GM21381 (cell line): Measurements from ENCODE around the gene ADAM8.
"Not testable (repeated sequence)": the region's sequence is repeated elsewhere in the genome, so short reads cannot be mapped to it uniquely, and the experiment has no call there.

Source experiments
- ATAC-seq: cut with Tn5 transposase; IDR thresholded peaks from one replicate; pipeline ENCODE4 v1.9.1; 2021; ENCODE audit warnings: mild to moderate bottlenecking, moderate library complexity; ENCODE audit not compliant: unreplicated experiment

The ADAM8 gene

GRCh38 chr10:133234796-133235195 lies 41.9 kb downstream of the ADAM8 start:
- ATAC-seq = not testable (repeated sequence)

GRCh38 chr10:133231946-133232574 lies 44.6 kb downstream of the ADAM8 start:
- no peak for ATAC-seq

- ATAC-seq = no peak
Observed at GRCh38 chr10:133231244-133231945, 45.3 kb downstream of the ADAM8 start.

GRCh38 chr10:133230387-133231195 lies 46.1 kb downstream of the ADAM8 start:
- ATAC-seq = no peak

GRCh38 chr10:133230044-133230361 lies 46.7 kb downstream of the ADAM8 start, which contains the start of gene UTF1:
Gene UTF1, plus strand, starts transcription at chr10:133230217. Its CDS starts 72 bp downstream, at chr10:133230289.
- no peak for ATAC-seq

GRCh38 chr10:133229265-133230043 lies 47.2 kb downstream of the ADAM8 start:
- ATAC-seq = no peak

- no peak for ATAC-seq
Observed at GRCh38 chr10:133227256-133227655, 49.4 kb downstream of the ADAM8 start.

GRCh38 chr10:133226251-133226808 lies 50.3 kb downstream of the ADAM8 start:
- no peak for ATAC-seq

GRCh38 chr10:133225707-133226191 lies 50.9 kb downstream of the ADAM8 start:
- ATAC-seq = no peak

GRCh38 chr10:133224756-133225372 lies 51.8 kb downstream of the ADAM8 start:
- ATAC-seq = no peak

- ATAC-seq = no peak
Observed at GRCh38 chr10:133224076-133224475, 52.6 kb downstream of the ADAM8 start.

- not testable (repeated sequence) for ATAC-seq
Observed at GRCh38 chr10:133221756-133222155, 54.9 kb downstream of the ADAM8 start.

- ATAC-seq = no peak
Observed at GRCh38 chr10:133221331-133221730, 55.3 kb downstream of the ADAM8 start.

GRCh38 chr10:133219782-133220181 lies 56.9 kb downstream of the ADAM8 start:
- ATAC-seq = no peak

GRCh38 chr10:133218891-133219290 lies 57.8 kb downstream of the ADAM8 start:
- no peak for ATAC-seq

GRCh38 chr10:133217800-133218589 lies 58.7 kb downstream of the ADAM8 start:
- no peak for ATAC-seq

GRCh38 chr10:133216776-133217175 lies 59.9 kb downstream of the ADAM8 start:
- ATAC-seq = no peak

GRCh38 chr10:133215586-133215985 lies 61.1 kb downstream of the ADAM8 start:
- no peak for ATAC-seq
